HUDEP-2 (cell line): ENCODE results near the gene SOST.

ENCODE experiments used
- DNase-seq, 76 experiments: peaks; one replicate each; lab custom pipeline; 2025; ENCODE audit not compliant: unreplicated experiment in 76 of 76; lab: John Stamatoyannopoulos, UW

Gene SOST

GRCh38 chr17:43778337-43779144, 19.9 kb upstream of the SOST start, which contains the start of gene DUSP3:
TSS of gene DUSP3 (minus strand) at chr17:43778977. CDS start at chr17:43778924, 53 bp downstream.
- peak in 58 of 76 experiments; percentile 4 to 66 (median 41) for DNase-seq

- DNase-seq: no peak
These were observed 16.0 kb upstream of the SOST start for GRCh38 chr17:43774304-43775250.

DNA sequence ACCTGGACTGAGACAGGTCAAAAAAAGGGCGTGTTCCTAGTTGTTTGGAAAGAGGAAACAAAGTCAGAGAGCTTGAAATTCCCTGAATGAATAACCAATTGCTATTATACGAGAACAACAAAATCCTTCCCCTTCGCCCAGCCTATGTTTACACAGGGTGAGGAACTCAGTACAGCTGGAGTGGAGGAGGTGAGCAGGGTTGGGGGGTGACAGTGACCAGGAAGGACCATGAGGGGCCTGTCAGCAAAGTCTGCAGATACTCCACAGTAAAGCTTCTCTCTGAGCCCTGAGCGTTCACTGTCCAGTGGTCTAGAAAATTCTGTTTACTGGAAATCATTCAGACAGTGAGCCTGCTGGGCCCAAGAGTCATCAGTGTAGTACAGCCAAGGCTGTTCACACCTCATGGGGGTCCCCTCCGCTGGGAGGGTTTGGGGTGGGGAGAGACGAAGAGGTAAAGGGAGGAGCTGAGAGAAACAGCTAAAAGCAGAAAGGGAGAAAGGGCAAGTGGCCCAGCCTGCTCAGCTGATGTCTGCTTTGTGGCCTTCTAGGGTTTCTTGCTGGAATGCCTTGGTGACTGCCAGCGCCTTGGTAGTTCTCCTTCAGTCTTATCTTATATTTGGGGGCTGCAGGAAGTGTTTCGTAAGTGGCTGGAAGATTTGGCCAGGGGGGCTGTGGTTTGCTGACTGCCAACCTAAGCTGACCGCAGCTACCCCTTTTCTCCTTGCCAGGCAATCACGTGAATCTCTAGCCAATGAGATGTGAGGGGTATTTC, 14.5 kb upstream of the SOST start:
- peak in 44 of 76 experiments; percentile 7 to 73 (median 37) for DNase-seq

- no peak for DNase-seq
These were observed 12.9 kb upstream of the SOST start for GRCh38 chr17:43771463-43771862.

DNA sequence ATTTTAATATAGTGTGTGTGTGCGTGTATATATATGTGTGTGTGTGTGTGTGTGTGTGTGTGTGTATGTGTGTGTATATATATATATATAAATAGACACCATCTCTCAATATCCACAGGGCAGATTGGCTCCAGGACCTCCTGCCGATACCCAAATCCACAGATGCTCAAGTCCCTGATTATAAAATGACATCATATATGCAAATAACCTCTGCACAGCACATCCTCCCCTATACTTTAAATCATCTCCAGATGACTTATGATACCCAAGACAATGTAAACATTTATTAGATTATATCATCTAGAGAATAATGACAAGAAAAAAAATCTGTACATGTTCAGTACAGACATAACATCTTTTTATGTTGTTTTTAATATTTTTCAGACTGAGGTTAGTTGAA, 12.4 kb upstream of the SOST start:
- DNase-seq: no peak

DNA sequence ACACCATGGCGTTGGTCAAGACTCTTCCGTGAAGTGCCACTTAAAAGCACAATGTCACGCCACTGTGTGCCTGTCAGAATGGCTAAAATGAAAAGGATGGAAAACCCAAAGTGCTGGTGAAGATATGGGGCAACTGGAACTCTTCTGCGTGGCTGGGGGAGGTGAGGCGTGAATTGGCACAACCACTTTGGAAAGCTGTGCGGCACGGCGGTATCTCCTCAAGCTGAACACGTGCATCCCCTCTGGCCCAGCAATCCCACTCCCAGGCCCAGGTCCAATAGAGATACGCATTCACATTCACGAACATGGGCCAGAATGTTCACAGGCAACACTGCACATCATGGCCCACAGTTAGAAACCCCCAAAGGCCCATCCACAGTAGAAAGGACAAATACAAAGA, 11.3 kb upstream of the SOST start:
- no peak for DNase-seq

DNA sequence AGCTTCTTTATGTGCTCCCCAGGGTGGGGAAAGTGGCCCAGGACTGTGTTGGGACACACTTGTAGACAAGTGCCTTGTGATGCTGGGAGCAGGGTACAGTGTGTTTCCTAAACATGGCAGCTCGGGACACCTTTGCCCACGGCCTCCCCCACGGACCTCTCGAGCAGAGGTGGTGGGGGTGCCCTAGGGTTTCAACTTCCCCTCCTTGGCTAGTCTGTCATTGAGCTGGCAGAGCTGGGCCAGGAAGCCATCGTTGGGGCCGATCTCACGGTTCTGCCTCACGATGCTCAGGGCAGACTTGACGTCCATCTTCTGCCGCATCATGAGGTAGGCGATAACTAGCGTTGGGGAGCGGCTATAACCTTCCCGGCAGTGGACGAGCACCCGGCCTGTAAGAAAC, 10.8 kb upstream of the SOST start:
- DNase-seq: no peak

- no peak for DNase-seq
These were observed 10.4 kb upstream of the SOST start for GRCh38 chr17:43768943-43769342.

DNA sequence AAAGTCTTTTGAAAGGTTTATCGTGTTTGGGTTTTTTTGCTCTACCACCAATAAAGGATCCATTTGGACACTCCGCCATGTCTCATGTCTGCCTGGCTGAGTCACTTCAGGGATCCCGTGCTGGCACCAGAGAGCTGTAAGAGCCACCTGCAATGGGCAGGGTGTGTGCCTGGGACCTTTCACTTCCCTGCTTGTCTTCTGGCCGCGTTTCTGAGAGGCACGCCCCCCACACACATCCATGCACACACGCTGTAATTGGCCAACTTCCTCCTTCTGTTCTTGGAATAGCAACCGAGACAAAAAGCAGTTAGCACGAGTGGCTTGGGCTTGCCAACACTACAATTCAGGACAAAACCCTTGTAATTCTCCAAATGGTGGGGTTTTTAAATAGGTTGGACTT, 9.8 kb upstream of the SOST start:
- peak in 6 of 76 experiments; percentile 2 to 25 (median 5) for DNase-seq

- no peak for DNase-seq
These were observed 9.1 kb upstream of the SOST start for GRCh38 chr17:43767713-43768059.

- no peak for DNase-seq
These were observed 8.6 kb upstream of the SOST start for GRCh38 chr17:43767053-43767712.

DNA sequence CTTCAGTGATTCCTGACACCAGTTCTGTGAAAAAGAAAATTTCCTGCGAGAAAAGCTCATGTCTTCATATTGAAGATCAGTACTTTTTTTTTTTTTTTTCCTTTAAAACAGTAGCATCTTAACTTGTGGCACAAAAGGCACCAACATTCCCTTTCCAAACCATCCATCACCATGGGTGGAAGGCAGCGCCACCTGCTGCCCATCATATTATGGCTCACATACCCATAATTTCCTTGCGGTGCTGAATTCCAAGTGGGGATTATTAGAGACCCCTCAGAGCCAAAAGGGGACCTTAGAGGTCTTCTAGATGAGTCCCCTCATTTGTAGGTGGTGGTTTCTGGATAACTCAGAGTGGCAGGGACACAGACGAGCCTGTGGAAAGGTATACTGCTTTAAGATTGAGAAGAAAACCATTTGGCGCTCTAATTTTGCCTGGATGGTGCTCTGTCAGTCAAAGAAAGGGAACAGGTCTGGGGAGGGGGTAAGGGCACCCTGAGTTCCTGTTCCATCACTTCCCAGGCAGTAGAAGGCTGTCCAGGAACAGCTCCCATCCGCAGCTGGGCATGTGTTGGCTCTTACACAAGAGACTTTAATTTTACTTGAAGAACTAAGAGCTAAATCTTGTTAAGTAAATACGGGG, 7.9 kb upstream of the SOST start:
- DNase-seq: peak in 27 of 76 experiments; percentile 2 to 54 (median 18)

DNA sequence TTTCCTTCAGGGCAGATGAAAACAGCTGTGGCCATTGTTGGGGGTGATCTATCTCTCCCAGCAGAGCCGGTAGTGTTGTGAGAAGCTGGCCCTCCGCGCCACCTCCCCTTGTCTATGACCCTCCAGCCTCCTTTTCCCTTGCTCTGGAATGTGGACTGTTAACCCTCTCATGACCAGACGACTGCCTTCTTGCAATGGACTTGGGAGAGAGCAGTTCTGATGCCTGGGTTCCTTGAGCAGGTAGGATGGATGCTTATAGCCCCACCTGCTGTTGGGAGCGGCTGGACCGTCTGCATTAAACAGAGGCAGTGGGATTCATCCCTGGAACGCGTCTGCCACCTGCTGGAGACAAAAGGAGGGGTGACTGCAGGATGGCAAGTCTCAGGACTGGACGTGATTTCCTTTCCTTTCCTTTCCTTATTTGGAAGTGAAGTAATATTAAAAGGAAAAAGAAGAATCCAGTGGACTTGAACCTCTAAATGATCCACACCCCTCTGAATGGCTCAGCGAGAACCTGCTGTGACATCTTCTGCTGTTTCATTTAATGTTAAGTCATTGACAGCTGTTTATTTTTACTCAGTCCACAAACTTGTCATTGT, 1.8 kb upstream of the SOST start:
- DNase-seq: peak in 72 of 76 experiments; percentile 16 to 88 (median 74)

- no peak for DNase-seq
These were observed 1.2 kb upstream of the SOST start for GRCh38 chr17:43759836-43760235.

- no peak for DNase-seq
These were observed 505 bp downstream of the SOST start for GRCh38 chr17:43758086-43758485.

GRCh38 chr17:43757171-43757660, 1.4 kb downstream of the SOST start:
- no peak for DNase-seq

- no peak for DNase-seq
These were observed 2.4 kb downstream of the SOST start for GRCh38 chr17:43756201-43756600.

GRCh38 chr17:43755389-43755875, 3.2 kb downstream of the SOST start:
- DNase-seq: no peak

- DNase-seq: no peak
These were observed 3.6 kb downstream of the SOST start for GRCh38 chr17:43754947-43755346.
